ENCODE data around the gene RNF126.

Gene RNF126

DNA sequence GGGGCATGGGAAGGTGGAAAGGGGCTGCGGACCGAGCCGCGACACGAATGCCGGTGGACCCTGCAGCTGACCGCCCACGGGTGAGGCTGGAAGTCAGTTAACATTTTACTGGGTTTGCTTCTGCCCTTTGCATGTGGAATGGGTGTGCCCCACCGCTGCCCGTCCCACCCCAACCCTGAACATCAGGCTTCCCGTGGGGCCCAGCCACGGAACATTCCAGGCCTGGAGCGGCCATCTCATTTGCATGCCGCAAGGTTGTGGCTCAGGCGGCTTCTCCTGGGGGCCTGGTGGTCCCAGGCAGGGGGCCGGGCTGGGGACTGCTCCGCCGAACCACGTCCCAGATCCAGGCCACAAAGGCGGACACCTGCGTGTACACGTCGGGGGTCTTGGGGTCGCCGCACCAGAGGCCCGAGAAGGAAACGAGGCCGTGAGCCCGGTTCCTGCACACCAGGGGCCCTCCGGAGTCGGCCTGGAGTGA, 22.5 kb upstream of the RNF126 start:
- no peak for TF ChIP-seq TAF1 (IDR thresholded peaks at IDR 0.05; ENCODE audit: low read depth)
- TF ChIP-seq EGR1 (IDR thresholded peaks at IDR 0.05) = no peak
- TF ChIP-seq YY1 (IDR thresholded peaks at IDR 0.05; ENCODE audit: low read depth) = no peak
- no peak for TF ChIP-seq FOXM1 (IDR thresholded peaks at IDR 0.05; ENCODE audit: borderline replicate concordance, low read depth)
- no peak for TF ChIP-seq RAD21 (IDR thresholded peaks at IDR 0.05; ENCODE audit: low read depth)
- TF ChIP-seq CEBPB (IDR thresholded peaks at IDR 0.05) = no peak
- TF ChIP-seq NFIC (IDR thresholded peaks at IDR 0.05) = no peak
- TF ChIP-seq ZBTB7A (IDR thresholded peaks at IDR 0.05; ENCODE audit: low read depth) = no peak
- TF ChIP-seq TEAD4 (IDR thresholded peaks at IDR 0.05) = no peak
- TF ChIP-seq, protein P1, sequence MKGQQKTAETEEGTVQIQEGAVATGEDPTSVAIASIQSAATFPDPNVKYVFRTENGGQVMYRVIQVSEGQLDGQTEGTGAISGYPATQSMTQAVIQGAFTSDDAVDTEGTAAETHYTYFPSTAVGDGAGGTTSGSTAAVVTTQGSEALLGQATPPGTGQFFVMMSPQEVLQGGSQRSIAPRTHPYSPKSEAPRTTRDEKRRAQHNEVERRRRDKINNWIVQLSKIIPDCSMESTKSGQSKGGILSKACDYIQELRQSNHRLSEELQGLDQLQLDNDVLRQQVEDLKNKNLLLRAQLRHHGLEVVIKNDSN (IDR thresholded peaks at IDR 0.05) = no peak
- TF ChIP-seq, protein P2, sequence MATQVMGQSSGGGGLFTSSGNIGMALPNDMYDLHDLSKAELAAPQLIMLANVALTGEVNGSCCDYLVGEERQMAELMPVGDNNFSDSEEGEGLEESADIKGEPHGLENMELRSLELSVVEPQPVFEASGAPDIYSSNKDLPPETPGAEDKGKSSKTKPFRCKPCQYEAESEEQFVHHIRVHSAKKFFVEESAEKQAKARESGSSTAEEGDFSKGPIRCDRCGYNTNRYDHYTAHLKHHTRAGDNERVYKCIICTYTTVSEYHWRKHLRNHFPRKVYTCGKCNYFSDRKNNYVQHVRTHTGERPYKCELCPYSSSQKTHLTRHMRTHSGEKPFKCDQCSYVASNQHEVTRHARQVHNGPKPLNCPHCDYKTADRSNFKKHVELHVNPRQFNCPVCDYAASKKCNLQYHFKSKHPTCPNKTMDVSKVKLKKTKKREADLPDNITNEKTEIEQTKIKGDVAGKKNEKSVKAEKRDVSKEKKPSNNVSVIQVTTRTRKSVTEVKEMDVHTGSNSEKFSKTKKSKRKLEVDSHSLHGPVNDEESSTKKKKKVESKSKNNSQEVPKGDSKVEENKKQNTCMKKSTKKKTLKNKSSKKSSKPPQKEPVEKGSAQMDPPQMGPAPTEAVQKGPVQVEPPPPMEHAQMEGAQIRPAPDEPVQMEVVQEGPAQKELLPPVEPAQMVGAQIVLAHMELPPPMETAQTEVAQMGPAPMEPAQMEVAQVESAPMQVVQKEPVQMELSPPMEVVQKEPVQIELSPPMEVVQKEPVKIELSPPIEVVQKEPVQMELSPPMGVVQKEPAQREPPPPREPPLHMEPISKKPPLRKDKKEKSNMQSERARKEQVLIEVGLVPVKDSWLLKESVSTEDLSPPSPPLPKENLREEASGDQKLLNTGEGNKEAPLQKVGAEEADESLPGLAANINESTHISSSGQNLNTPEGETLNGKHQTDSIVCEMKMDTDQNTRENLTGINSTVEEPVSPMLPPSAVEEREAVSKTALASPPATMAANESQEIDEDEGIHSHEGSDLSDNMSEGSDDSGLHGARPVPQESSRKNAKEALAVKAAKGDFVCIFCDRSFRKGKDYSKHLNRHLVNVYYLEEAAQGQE (IDR thresholded peaks at IDR 0.05; ENCODE audit: low read depth) = no peak
- TF ChIP-seq TCF12 (IDR thresholded peaks at IDR 0.05; ENCODE audit: low read depth) = no peak
- TF ChIP-seq CREB1 (IDR thresholded peaks at IDR 0.05; ENCODE audit: low read depth) = no peak
- TF ChIP-seq, protein P3, sequence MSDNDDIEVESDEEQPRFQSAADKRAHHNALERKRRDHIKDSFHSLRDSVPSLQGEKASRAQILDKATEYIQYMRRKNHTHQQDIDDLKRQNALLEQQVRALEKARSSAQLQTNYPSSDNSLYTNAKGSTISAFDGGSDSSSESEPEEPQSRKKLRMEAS (IDR thresholded peaks at IDR 0.05) = no peak
- TF ChIP-seq EP300 (IDR thresholded peaks at IDR 0.05; ENCODE audit: borderline replicate concordance) = no peak

DNA sequence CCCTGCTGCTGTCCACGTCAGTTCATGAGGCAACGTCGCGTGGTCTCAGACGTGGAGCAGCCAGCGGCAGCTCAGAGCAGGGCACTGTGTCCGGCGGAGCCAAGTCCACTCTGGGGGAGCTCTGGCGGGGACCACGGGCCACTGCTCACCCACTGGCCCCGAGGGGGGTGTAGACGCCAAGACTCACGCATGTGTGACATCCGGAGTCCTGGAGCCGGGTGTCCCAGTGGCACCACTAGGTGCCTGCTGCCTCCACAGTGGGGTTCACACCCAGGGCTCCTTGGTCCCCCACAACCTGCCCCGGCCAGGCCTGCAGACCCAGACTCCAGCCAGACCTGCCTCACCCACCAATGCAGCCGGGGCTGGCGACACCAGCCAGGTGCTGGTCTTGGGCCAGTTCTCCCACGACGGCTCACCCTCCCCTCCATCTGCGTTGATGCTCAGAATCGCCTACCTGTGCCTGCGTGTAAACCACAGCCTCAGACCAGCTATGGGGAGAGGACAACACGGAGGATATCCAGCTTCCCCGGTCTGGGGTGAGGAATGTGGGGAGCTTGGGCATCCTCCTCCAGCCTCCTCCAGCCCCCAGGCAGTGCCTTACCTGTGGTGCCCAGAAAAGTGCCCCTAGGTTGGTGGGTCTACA, 19.8 kb upstream of the RNF126 start:
- no peak for TF ChIP-seq ZBTB7A (IDR thresholded peaks at IDR 0.05; ENCODE audit: low read depth)
- no peak for TF ChIP-seq CEBPB (IDR thresholded peaks at IDR 0.05)
- TF ChIP-seq, protein P2 (IDR thresholded peaks at IDR 0.05; ENCODE audit: low read depth) = no peak
- TF ChIP-seq CREB1 (IDR thresholded peaks at IDR 0.05; ENCODE audit: low read depth) = no peak
- TF ChIP-seq FOXM1 (IDR thresholded peaks at IDR 0.05; ENCODE audit: borderline replicate concordance, low read depth) = no peak
- no peak for TF ChIP-seq NFIC (IDR thresholded peaks at IDR 0.05)
- TF ChIP-seq TEAD4 (IDR thresholded peaks at IDR 0.05) = no peak
- TF ChIP-seq EP300 (IDR thresholded peaks at IDR 0.05; ENCODE audit: borderline replicate concordance) = no peak
- TF ChIP-seq EGR1 (IDR thresholded peaks at IDR 0.05) = no peak
- TF ChIP-seq, protein P1 (IDR thresholded peaks at IDR 0.05) = no peak
- TF ChIP-seq, protein P3 (IDR thresholded peaks at IDR 0.05) = no peak
- no peak for TF ChIP-seq YY1 (IDR thresholded peaks at IDR 0.05; ENCODE audit: low read depth)
- TF ChIP-seq RAD21 (IDR thresholded peaks at IDR 0.05; ENCODE audit: low read depth) = no peak
- no peak for TF ChIP-seq TCF12 (IDR thresholded peaks at IDR 0.05; ENCODE audit: low read depth)

DNA sequence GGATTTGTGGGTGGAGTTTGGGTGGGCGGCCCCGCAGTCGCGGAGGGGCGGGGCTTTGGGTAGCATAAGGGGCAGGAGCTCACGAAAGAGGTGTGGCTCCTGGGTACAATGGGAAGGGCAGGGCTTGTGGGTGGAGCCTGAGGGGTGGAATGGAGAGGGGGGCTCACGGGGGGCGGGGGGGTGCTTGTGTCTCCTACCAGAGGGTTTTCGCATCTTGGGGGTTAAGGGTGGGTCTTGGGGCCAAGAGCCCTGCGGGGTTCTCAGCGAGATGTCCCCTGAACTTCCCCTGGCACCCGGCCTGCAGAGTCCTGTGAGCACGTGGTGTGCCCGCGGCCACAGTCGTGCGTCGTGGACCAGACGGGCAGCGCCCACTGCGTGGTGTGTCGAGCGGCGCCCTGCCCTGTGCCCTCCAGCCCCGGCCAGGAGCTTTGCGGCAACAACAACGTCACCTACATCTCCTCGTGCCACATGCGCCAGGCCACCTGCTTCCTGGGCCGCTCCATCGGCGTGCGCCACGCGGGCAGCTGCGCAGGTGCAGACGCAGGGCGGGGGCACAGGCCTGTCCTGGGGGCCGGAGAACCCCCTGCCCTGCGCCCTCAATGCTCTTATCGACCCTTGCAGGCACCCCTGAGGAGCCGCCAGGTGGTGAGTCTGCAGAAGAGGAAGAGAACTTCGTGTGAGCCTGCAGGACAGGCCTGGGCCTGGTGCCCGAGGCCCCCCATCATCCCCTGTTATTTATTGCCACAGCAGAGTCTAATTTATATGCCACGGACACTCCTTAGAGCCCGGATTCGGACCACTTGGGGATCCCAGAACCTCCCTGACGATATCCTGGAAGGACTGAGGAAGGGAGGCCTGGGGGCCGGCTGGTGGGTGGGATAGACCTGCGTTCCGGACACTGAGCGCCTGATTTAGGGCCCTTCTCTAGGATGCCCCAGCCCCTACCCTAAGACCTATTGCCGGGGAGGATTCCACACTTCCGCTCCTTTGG, 18.3 kb upstream of the RNF126 start:
- TF ChIP-seq EP300 (IDR thresholded peaks at IDR 0.05; ENCODE audit: borderline replicate concordance) = no peak
- TF ChIP-seq, protein P3 (IDR thresholded peaks at IDR 0.05) = peak; percentile 87
- TF ChIP-seq, protein P1 (IDR thresholded peaks at IDR 0.05) = peak; percentile 75

DNA sequence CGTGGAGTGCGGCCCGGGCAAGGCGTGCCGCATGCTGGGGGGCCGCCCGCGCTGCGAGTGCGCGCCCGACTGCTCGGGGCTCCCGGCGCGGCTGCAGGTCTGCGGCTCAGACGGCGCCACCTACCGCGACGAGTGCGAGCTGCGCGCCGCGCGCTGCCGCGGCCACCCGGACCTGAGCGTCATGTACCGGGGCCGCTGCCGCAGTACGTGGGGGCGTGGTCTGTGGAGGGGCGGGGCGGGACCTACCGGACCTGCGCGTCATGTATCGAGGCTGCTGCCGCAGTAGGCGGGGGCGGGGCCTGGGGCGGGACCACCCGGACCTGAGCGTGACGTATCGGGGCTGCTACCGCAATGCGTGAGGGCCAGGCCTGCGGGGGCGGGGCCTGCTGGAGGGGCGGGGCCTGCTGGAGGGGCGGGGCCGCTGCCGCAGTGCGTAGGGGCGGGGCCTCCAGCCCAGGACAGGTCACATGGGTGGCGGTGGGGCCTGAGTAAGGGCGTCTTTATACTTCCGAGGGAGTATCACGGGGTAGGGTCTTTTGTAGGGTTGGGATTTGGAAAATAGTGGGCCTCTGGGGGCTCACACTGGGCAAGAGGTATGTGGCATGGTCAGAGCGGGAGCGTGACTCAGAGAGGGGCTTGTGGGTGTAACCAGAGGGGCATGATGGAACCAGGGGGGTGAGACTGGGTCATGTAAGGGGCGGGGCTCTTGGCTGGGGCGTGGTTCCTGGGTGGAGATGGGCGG, 17.4 kb upstream of the RNF126 start:
- TF ChIP-seq ZBTB7A (IDR thresholded peaks at IDR 0.05; ENCODE audit: low read depth) = no peak; the same call in 1 of the 2 replicates
- peak; percentile 30; the same call in 1 of the 2 replicates for TF ChIP-seq TAF1 (IDR thresholded peaks at IDR 0.05; ENCODE audit: low read depth)
- TF ChIP-seq CREB1 (IDR thresholded peaks at IDR 0.05; ENCODE audit: low read depth) = peak; percentile 57; the same call in 1 of the 2 replicates
- no peak for TF ChIP-seq YY1 (IDR thresholded peaks at IDR 0.05; ENCODE audit: low read depth)
- TF ChIP-seq TCF12 (IDR thresholded peaks at IDR 0.05; ENCODE audit: low read depth) = no peak; the same call in 1 of the 2 replicates
- TF ChIP-seq TEAD4 (IDR thresholded peaks at IDR 0.05) = no peak
- 0 out of 2 replicates have a peak, but pooled peaks have one; percentile 9 for TF ChIP-seq EGR1 (IDR thresholded peaks at IDR 0.05)
- TF ChIP-seq, protein P1 (IDR thresholded peaks at IDR 0.05) = peak; percentile 89
- TF ChIP-seq RAD21 (IDR thresholded peaks at IDR 0.05; ENCODE audit: low read depth) = peak; percentile 15; the same call in 1 of the 2 replicates

Data from Ishikawa (cell line).